Loucy (cell line): ENCODE data around the gene GUCA2A.

ENCODE experiments used
- EZH2phosphoT487 ChIP-seq: fragments of 200-600 bp; IDR thresholded peaks from 2 replicates; pipeline ENCODE4 v1.6.1; 2018; ENCODE audit warnings: antibody characterized with exemption, mild to moderate bottlenecking, moderate library complexity, borderline replicate concordance
- TF ChIP-seq, protein P1 (sequence below): fragments of 200-600 bp; sonication (generic); conservative IDR thresholded peaks from 2 replicates; pipeline ENCODE4 v1.5.1; 2014; ENCODE audit warnings: mild to moderate bottlenecking, antibody characterized with exemption, low read length

DNA sequence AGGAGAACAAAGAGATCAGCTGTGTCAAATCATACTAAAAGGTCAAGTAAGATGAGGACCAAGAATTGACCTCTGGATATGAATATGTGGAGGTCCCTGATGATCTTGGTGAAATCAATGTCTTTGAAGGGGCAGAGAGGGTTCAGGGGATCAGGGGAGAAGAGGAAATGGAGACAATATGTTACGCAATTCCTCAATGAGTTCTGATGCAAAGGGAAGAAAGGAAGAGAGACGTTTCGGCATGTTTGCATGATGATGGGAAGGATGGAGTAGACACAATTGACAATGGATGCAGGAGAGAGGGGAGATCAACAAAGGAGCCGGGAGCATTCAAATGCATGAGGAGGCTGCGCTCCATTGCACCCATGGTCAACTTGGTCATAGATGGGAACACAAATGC lies 47.3 kb downstream of the GUCA2A start:
- TF ChIP-seq, protein P1, sequence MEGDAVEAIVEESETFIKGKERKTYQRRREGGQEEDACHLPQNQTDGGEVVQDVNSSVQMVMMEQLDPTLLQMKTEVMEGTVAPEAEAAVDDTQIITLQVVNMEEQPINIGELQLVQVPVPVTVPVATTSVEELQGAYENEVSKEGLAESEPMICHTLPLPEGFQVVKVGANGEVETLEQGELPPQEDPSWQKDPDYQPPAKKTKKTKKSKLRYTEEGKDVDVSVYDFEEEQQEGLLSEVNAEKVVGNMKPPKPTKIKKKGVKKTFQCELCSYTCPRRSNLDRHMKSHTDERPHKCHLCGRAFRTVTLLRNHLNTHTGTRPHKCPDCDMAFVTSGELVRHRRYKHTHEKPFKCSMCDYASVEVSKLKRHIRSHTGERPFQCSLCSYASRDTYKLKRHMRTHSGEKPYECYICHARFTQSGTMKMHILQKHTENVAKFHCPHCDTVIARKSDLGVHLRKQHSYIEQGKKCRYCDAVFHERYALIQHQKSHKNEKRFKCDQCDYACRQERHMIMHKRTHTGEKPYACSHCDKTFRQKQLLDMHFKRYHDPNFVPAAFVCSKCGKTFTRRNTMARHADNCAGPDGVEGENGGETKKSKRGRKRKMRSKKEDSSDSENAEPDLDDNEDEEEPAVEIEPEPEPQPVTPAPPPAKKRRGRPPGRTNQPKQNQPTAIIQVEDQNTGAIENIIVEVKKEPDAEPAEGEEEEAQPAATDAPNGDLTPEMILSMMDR: no peak
- no peak for TF ChIP-seq EZH2phosphoT487
